Measurements from ENCODE around the gene BFSP1.

Gene BFSP1

GRCh38 chr20:17530716-17531664 lies at the start of gene BFSP1:
BFSP1 (minus strand) TSS chr20:17531379; CDS start chr20:17531329, 50 bp downstream.
- TF ChIP-seq CTCF (IDR thresholded peaks at IDR 0.05; ENCODE audit: borderline replicate concordance, insufficient read depth, low read depth, low read length): no peak
- peak within 1 kb of the TSS; percentile 43 for H3K4me3 ChIP-seq (ENCODE audit: low read depth, low read length)

GRCh38 chr20:17580895-17581294 lies 49.7 kb upstream of the BFSP1 start:
- no peak overlapping the region for H3K4me3 ChIP-seq (ENCODE audit: low read depth, low read length)
- TF ChIP-seq CTCF (IDR thresholded peaks at IDR 0.05; ENCODE audit: borderline replicate concordance, insufficient read depth, low read depth, low read length): no peak

GRCh38 chr20:17579369-17580039 lies 48.3 kb upstream of the BFSP1 start:
- no peak overlapping the region for H3K4me3 ChIP-seq (ENCODE audit: low read depth, low read length)

GRCh38 chr20:17576215-17576614 lies 45.0 kb upstream of the BFSP1 start:
- H3K4me3 ChIP-seq (ENCODE audit: low read depth, low read length): no peak overlapping the region

More at GRCh38 chr20:17579369-17580039, 48.3 kb upstream of the BFSP1 start:
- no peak for TF ChIP-seq CTCF (IDR thresholded peaks at IDR 0.05; ENCODE audit: borderline replicate concordance, insufficient read depth, low read depth, low read length)

GRCh38 chr20:17573463-17573862 lies 42.3 kb upstream of the BFSP1 start:
- H3K4me3 ChIP-seq (ENCODE audit: low read depth, low read length): no peak overlapping the region

More at GRCh38 chr20:17576215-17576614, 45.0 kb upstream of the BFSP1 start:
- no peak for TF ChIP-seq CTCF (IDR thresholded peaks at IDR 0.05; ENCODE audit: borderline replicate concordance, insufficient read depth, low read depth, low read length)

GRCh38 chr20:17572034-17572638 lies 41.0 kb upstream of the BFSP1 start:
- H3K4me3 ChIP-seq (ENCODE audit: low read depth, low read length): no peak overlapping the region
- no peak for TF ChIP-seq CTCF (IDR thresholded peaks at IDR 0.05; ENCODE audit: borderline replicate concordance, insufficient read depth, low read depth, low read length)

More at GRCh38 chr20:17573463-17573862, 42.3 kb upstream of the BFSP1 start:
- TF ChIP-seq CTCF (IDR thresholded peaks at IDR 0.05; ENCODE audit: borderline replicate concordance, insufficient read depth, low read depth, low read length): no peak

Data from GM12875 (cell line).